HG03135 (cell line): ENCODE measurements around the gene MYOG.

Experiments
- ATAC-seq: cut with Tn5 transposase; IDR thresholded peaks from one replicate; pipeline ENCODE4 v1.9.1; 2021; ENCODE audit warnings: mild to moderate bottlenecking, moderate library complexity; ENCODE audit not compliant: unreplicated experiment

The MYOG gene

GRCh38 chr1:203117611-203118575 lies 32.1 kb upstream of the MYOG start:
- no peak for ATAC-seq

- no peak for ATAC-seq
Observed at GRCh38 chr1:203116091-203116820, 30.4 kb upstream of the MYOG start.

- no peak for ATAC-seq
Observed at GRCh38 chr1:203114202-203114601, 28.4 kb upstream of the MYOG start.

GRCh38 chr1:203113308-203113707 lies 27.5 kb upstream of the MYOG start:
- ATAC-seq: no peak

GRCh38 chr1:203112475-203112874 lies 26.7 kb upstream of the MYOG start:
- ATAC-seq: no peak

- no peak for ATAC-seq
Observed at GRCh38 chr1:203104789-203105390, 19.1 kb upstream of the MYOG start.

GRCh38 chr1:203103829-203104495 lies 18.1 kb upstream of the MYOG start:
- ATAC-seq: no peak

- ATAC-seq: no peak
Observed at GRCh38 chr1:203103216-203103615, 17.4 kb upstream of the MYOG start.

GRCh38 chr1:203101813-203102634 lies 16.2 kb upstream of the MYOG start:
- ATAC-seq: no peak

- ATAC-seq: no peak
Observed at GRCh38 chr1:203100516-203100869, 14.7 kb upstream of the MYOG start.

- no peak for ATAC-seq
Observed at GRCh38 chr1:203099805-203100515, 14.1 kb upstream of the MYOG start.

GRCh38 chr1:203098914-203099520 lies 13.2 kb upstream of the MYOG start:
- ATAC-seq: no peak

GRCh38 chr1:203098445-203098844 lies 12.6 kb upstream of the MYOG start:
- ATAC-seq: no peak

GRCh38 chr1:203097001-203097400 lies 11.2 kb upstream of the MYOG start:
- ATAC-seq: no peak

- ATAC-seq: no peak
Observed at GRCh38 chr1:203096566-203096965, 10.8 kb upstream of the MYOG start.

GRCh38 chr1:203095061-203095690 lies 9.4 kb upstream of the MYOG start:
- ATAC-seq: no peak

- ATAC-seq: no peak
Observed at GRCh38 chr1:203093754-203094410, 8.1 kb upstream of the MYOG start.

GRCh38 chr1:203091761-203092330 lies 6.0 kb upstream of the MYOG start:
- ATAC-seq: no peak
